Bone marrow (tissue), 2 donors: Measurements from ENCODE around the gene GPC5.
"Not testable (repeated sequence)": the region's sequence is repeated elsewhere in the genome, so short reads cannot be mapped to it uniquely, and the experiment has no call there.

Source experiments
- DNase-seq, 2 donors: peaks; one replicate each; lab custom pipeline; 2025; lab: John Stamatoyannopoulos, UW

Gene GPC5

GRCh38 chr13:91398413-91399188 is at the start of gene GPC5:
TSS of gene GPC5 (plus strand) at chr13:91398621.
- peak in 1 of 2 donors; percentile 58 for DNase-seq

- peak; percentile 58 to 74 for DNase-seq
Measured at GRCh38 chr13:91348906-91349435, 49.5 kb upstream of the GPC5 start.

DNA sequence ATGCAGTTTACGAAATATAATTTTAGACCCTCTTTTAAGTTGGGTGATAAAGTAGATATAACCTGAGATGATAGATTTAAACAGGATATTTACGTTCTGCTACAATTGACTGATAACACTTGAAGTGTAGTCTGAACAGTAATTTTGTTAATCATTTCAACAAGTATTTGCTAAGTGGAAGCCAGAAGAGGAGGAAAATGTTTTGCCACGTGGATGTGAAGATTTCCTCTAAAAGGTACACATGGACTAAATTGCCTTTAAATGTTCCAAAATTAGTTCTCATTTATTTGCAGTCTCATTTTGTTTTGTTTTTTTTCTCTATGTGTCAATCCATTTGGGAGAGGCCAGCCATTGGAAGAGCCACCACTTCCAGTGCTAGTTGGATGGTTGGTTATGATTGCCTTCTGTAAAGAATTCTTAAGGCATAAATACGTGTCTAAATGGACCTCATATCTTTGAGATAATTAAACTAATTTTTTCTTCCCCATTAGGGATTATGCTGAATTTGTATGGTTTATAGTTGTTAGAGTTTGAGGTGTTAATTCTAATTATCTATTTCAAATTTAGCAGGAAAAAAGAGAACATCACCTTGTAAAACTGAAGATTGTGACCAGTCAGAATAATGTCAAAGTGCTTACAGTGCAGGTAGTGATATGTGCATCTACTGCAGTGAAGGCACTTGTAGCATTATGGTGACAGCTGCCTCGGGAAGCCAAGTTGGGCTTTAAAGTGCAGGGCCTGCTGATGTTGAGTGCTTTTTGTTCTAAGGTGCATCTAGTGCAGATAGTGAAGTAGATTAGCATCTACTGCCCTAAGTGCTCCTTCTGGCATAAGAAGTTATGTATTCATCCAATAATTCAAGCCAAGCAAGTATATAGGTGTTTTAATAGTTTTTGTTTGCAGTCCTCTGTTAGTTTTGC is 48.2 kb upstream of the GPC5 start:
- no peak for DNase-seq

DNA sequence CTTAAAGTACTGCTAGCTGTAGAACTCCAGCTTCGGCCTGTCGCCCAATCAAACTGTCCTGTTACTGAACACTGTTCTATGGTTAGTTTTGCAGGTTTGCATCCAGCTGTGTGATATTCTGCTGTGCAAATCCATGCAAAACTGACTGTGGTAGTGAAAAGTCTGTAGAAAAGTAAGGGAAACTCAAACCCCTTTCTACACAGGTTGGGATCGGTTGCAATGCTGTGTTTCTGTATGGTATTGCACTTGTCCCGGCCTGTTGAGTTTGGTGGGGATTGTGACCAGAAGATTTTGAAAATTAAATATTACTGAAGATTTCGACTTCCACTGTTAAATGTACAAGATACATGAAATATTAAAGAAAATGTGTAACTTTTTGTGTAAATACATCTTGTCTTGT is 47.3 kb upstream of the GPC5 start:
- DNase-seq: no peak

DNA sequence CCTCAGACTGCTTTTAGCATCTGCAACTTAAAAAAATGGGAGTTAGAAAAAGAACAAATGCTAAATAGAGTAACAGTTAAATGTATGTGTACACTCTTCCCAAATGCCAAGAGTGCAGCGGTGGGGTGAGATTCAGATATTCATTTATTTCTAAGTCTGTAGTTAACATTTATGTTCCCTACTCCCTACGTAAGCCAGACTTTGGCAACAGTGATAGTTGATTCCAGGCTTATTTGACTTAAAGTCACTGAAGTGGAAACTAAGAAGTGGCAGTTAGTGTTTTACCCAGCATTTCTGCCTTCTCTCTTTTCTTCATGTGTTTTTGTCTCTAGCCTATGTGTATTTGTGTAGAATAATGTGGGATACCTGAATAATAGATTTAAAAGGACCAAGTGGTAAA is 46.4 kb upstream of the GPC5 start:
- no peak for DNase-seq

- DNase-seq: not testable (repeated sequence)
Measured at GRCh38 chr13:91352891-91353290, 45.5 kb upstream of the GPC5 start.

- DNase-seq: no peak
Measured at GRCh38 chr13:91353494-91353893, 44.9 kb upstream of the GPC5 start.

DNA sequence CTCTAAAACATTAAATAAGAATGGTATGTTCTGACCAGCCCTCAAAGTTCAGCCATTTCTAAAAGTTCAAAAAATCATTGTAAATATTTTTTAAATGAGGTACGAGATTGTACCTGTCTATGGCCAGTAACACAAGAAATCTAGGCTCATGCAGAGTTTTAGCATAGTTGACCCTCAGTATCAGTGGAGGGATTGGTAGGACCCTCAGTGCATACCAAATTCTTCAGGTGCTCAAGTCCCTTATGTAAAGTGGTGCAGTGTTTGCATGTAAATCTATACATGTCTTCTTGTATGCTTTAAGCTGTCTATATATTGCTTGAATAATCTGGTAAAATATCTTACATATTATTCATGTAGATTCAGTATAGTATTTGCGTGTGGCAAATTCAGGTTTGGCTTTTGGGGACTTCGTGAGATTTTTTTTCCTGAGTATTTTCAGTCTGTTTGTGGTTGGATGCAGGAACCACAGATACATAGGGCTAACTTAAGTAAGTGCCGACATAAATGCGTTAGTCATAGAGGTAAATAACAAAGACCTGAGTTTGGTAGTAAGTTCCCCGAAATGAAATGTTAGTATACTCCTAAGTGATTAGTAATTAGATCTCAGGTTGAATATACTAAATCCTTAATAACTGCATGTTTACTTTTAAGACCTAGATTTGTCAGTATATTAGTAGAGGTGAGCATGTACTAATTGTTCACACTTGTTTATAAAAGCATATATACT is 43.2 kb upstream of the GPC5 start:
- DNase-seq: no peak

- DNase-seq: no peak
Measured at GRCh38 chr13:91355826-91356710, 42.4 kb upstream of the GPC5 start.

DNA sequence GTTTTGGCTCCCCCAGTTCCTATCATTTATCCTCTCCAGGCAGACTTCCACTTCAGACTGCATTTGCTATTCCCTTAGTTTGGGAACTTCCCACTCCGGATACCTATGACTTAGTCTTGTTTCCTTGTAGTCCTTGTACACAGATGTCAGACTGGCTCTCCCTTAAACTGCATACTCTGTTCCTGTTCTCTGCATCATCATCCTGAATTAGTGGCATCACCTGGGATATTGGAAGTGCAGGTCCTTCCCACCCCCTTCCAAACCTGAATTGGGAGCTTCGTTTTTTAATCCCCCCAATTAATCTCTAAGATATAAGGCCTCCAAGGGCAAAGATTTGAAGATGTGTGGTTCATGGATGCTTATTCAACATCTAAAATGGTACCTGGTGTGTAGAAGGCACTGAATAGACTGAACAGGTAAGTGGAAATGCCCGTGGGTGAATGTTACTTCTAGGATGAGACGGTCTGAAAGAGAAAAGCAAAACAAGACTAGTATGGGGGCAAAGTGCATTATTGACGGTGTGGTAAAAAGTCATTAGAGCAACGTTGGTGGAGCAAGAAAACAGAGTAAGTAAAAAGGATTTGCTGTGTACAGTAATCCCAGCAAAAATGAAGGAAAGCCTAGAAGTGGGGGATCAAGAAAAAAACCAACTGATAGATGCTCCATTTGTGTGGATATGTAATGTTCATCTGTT is 41.4 kb upstream of the GPC5 start:
- no peak for DNase-seq

- DNase-seq: no peak
Measured at GRCh38 chr13:91357613-91358386, 40.6 kb upstream of the GPC5 start.

GRCh38 chr13:91358387-91358782 is 40.0 kb upstream of the GPC5 start:
- DNase-seq: no peak

DNA sequence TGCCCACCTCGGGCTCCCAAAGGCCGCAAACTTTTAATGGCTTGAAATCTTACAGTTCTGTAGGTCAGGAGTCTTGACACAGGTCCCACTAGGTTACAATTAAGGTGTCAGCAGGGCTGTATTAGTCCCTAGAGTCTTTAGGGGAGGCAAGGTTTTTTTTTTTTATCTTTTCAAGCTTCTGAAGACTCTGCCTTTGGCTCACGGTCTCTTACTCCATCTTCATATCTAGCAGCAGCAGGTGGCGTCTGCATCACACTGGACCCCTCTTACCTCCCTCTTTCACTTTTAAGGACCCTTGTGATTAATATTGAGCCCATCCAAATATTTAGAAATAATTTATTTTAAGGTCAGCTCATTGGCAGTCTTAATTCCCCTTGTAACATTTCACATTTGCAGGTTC is 39.3 kb upstream of the GPC5 start:
- DNase-seq: no peak

DNA sequence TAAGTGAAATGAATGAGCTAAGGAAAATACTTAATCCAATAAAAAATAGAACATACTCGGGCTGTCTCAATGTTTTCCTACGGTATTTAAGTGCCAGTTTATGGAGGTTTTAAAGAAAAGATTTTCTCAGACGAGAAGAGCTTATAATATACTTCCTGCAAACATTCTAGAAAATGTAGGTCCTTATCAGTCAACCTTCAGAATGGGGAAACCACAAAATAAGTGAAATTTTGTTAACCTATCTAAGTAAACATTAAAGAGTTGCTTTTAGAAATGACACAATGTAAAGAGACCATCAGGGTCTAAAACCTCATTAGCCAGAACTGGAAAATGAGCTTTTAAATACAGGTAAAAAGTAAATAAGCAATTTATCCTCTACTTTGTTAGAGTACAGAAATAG is 38.8 kb upstream of the GPC5 start:
- no peak for DNase-seq

- DNase-seq: no peak
Measured at GRCh38 chr13:91360246-91360751, 38.1 kb upstream of the GPC5 start.

DNA sequence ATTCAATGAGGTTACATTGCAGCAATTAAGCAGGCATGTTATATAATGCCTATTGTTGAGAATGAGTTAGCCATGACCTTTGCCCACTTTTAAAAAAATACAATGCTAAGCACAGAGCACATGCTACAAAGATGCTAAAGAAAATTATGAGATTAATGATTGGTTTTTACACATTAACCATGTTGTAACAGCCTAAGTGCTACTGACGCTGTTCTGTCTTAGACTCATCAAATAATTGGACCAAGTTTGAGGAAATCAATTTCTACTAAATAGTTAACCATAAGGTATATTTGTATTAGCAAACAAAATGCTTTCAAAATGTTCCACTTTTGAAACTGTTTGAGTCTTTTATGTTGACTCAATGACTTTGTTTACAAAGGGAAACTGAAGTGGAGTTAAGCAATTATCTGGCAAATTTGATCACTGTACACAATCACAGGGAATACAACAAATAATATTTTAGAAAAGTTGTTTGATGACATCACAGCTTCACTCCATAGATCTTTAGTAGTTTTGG is 36.6 kb upstream of the GPC5 start:
- DNase-seq: no peak

DNA sequence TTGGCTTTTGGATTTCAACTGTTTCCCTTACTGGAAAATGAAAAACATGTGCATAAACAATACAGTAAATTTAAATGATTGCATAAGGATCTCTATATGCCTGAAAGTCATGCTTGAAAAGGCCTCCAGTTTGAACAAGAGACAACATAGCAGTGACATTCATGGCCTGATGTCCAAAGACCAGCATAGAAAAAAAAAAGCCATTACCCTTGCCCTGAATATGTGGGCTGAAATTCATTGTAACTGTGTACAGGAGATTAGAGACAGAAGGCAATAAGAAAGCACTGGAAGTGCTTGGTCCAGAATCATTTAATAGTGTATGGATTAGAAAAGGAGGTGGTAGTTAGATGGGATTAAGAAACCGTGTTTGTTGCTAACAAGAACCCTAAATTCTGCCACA is 35.5 kb upstream of the GPC5 start:
- DNase-seq: no peak

DNA sequence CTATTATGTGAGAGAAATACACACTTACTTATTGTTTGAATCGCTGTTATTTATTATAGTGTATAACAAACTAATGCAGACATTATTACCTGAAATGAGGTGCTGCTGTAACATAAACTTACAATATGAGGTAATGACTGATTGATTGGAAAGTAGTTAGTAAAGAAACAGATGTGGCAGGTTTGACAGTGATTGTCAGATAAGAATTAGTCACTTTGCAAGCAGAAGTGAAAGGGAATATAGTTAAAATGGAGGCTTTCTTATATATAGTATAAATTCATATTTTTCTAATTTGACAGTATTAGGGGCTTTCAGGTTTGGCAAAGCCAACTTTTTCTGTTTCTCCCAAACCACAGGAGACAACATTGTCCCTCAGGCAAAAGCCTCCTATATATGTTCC is 30.3 kb upstream of the GPC5 start:
- DNase-seq: no peak

DNA sequence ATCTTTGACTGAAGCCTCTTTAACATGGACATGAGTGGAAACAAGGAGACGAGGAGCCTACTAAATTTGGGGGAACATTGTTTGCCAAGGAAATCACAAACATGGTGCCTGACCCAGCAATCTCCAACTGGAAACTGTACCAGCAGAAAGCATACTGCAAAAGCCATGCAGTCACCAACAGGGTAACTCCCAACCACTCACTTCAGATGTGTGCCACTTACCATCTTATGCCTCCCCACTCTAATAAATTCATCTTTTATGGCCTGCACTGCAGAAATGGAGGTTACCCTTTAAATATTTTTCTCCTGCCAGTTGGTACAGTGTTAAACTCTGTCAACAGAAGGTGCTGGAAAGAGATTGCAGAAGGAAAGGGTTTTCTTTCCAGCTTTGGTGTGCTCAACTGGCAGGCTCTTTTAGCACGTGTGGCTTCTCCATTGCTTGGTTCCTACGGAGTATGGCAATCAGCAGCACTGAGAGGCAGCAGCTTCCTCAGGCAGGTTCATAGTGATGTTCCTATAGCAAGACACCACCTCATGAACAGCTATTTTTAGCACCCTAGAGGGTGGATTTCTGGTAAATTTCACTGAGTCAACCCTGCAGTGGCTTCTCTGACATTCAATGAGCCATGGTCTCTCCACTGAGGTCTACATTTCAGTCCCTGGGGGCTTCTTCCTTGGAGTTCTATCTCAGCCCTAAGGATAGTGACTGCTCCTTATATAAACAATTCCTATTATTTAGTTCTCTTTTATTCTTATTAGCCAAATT is 29.6 kb upstream of the GPC5 start:
- DNase-seq: no peak
